Testis (tissue), 2 donors: ENCODE results near the gene SLC35F4.

Experiments used
- POLR2A ChIP-seq: fragments of 450-650 bp; IDR thresholded peaks from one replicate; pipeline ENCODE4 v1.6.1; 2017; ENCODE audit warnings: antibody characterized with exemption, mild to moderate bottlenecking, moderate library complexity
- TF ChIP-seq, protein P1 (sequence below), 3 experiments: fragments of 450-650 bp in 2 of 3; fragments of 200-600 bp in 1 of 3; sonication (generic) in 1 of 3; IDR thresholded peaks; one replicate each; pipeline ENCODE4 v1.5.1; 2016 to 2019; ENCODE audit warnings: antibody characterized with exemption in 3 of 3, mild to moderate bottlenecking in 2 of 3, moderate library complexity in 1 of 3

DNA sequence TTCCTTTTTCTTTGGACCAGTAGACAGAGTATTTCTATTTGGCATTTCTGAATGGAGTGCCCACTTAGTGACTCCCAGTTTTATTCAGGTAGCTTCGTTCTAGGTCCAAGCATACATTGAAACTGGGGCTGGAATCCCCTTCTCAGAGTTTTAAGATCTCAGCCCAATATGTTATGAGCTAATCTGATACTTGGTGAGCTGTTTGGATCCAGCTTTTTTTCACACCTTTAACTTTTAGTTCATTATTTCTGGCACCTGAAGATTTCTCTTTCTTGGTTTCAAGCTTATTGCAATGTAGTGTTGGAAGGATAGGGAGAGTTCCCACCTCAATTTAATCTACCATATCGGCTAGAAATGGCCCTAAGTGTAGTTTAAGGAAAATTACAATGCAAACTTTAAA, 318.8 kb downstream of the SLC35F4 start:
- TF ChIP-seq POLR2A: no peak
- TF ChIP-seq, protein P1, sequence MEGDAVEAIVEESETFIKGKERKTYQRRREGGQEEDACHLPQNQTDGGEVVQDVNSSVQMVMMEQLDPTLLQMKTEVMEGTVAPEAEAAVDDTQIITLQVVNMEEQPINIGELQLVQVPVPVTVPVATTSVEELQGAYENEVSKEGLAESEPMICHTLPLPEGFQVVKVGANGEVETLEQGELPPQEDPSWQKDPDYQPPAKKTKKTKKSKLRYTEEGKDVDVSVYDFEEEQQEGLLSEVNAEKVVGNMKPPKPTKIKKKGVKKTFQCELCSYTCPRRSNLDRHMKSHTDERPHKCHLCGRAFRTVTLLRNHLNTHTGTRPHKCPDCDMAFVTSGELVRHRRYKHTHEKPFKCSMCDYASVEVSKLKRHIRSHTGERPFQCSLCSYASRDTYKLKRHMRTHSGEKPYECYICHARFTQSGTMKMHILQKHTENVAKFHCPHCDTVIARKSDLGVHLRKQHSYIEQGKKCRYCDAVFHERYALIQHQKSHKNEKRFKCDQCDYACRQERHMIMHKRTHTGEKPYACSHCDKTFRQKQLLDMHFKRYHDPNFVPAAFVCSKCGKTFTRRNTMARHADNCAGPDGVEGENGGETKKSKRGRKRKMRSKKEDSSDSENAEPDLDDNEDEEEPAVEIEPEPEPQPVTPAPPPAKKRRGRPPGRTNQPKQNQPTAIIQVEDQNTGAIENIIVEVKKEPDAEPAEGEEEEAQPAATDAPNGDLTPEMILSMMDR (IDR thresholded peaks at IDR 0.05): no peak
